ENCODE results near the gene IDI2.

DNA sequence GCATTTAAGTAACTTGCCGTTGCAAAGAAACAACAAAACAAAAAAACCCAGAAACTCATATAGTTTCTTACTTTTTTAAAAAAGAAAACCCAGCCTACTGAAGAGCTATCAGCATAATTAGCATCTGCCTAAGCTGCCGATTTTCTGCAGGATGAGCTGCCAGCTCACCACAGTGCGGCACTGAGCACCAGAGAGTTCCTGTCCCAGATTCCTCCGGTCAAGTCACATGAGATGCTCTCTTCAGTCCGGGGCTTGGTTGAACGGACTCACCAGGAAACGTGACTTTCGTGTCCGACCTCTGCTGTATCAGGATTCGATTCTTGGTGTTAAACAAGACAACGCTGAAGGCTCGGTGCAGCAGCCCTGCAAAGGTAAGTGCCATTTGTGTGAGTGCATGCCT is 3.2 kb downstream of the IDI2 start:
- TF ChIP-seq, protein P1, sequence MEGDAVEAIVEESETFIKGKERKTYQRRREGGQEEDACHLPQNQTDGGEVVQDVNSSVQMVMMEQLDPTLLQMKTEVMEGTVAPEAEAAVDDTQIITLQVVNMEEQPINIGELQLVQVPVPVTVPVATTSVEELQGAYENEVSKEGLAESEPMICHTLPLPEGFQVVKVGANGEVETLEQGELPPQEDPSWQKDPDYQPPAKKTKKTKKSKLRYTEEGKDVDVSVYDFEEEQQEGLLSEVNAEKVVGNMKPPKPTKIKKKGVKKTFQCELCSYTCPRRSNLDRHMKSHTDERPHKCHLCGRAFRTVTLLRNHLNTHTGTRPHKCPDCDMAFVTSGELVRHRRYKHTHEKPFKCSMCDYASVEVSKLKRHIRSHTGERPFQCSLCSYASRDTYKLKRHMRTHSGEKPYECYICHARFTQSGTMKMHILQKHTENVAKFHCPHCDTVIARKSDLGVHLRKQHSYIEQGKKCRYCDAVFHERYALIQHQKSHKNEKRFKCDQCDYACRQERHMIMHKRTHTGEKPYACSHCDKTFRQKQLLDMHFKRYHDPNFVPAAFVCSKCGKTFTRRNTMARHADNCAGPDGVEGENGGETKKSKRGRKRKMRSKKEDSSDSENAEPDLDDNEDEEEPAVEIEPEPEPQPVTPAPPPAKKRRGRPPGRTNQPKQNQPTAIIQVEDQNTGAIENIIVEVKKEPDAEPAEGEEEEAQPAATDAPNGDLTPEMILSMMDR (IDR thresholded peaks at IDR 0.05; ENCODE audit: low read length): no peak
- TF ChIP-seq EZH2 (IDR thresholded peaks at IDR 0.05; ENCODE audit: borderline replicate concordance, low read length): no peak
